Measurements from ENCODE around the gene C1QTNF12.

The C1QTNF12 gene

GRCh38 chr1:1228596-1229321, 17.8 kb downstream of the C1QTNF12 start:
- no peak for DNase-seq (ENCODE audit: low spot score)

GRCh38 chr1:1228187-1228586, 18.3 kb downstream of the C1QTNF12 start:
- DNase-seq (ENCODE audit: low spot score): no peak

- DNase-seq (ENCODE audit: low spot score): no peak
These were observed 19.1 kb downstream of the C1QTNF12 start for GRCh38 chr1:1227386-1227785.

- DNase-seq (ENCODE audit: low spot score): no peak
These were observed 19.8 kb downstream of the C1QTNF12 start for GRCh38 chr1:1226566-1227362.

- DNase-seq (ENCODE audit: low spot score): no peak
These were observed 20.6 kb downstream of the C1QTNF12 start for GRCh38 chr1:1225913-1226312.

- DNase-seq (ENCODE audit: low spot score): no peak
These were observed 21.2 kb downstream of the C1QTNF12 start for GRCh38 chr1:1225238-1225845.

- DNase-seq (ENCODE audit: low spot score): no peak
These were observed 22.6 kb downstream of the C1QTNF12 start for GRCh38 chr1:1223891-1224290.

GRCh38 chr1:1223321-1223720, 23.2 kb downstream of the C1QTNF12 start:
- no peak for DNase-seq (ENCODE audit: low spot score)

- no peak for DNase-seq (ENCODE audit: low spot score)
These were observed 23.8 kb downstream of the C1QTNF12 start for GRCh38 chr1:1222575-1223225.

- DNase-seq (ENCODE audit: low spot score): no peak
These were observed 24.5 kb downstream of the C1QTNF12 start for GRCh38 chr1:1221887-1222574.

GRCh38 chr1:1220197-1220596, 26.3 kb downstream of the C1QTNF12 start:
- DNase-seq (ENCODE audit: low spot score): no peak

- no peak for DNase-seq (ENCODE audit: low spot score)
These were observed 27.2 kb downstream of the C1QTNF12 start for GRCh38 chr1:1219341-1219740.

GRCh38 chr1:1218524-1219200, 27.9 kb downstream of the C1QTNF12 start:
- DNase-seq (ENCODE audit: low spot score): no peak

- no peak for DNase-seq (ENCODE audit: low spot score)
These were observed 28.6 kb downstream of the C1QTNF12 start for GRCh38 chr1:1217621-1218523.

- no peak for DNase-seq (ENCODE audit: low spot score)
These were observed 29.5 kb downstream of the C1QTNF12 start for GRCh38 chr1:1216770-1217620.

GRCh38 chr1:1215881-1216605, 30.5 kb downstream of the C1QTNF12 start:
- no peak for DNase-seq (ENCODE audit: low spot score)

- no peak for DNase-seq (ENCODE audit: low spot score)
These were observed 31.3 kb downstream of the C1QTNF12 start for GRCh38 chr1:1215080-1215676.
